Measurements from ENCODE around the gene GOLGA6A.

Gene GOLGA6A

DNA sequence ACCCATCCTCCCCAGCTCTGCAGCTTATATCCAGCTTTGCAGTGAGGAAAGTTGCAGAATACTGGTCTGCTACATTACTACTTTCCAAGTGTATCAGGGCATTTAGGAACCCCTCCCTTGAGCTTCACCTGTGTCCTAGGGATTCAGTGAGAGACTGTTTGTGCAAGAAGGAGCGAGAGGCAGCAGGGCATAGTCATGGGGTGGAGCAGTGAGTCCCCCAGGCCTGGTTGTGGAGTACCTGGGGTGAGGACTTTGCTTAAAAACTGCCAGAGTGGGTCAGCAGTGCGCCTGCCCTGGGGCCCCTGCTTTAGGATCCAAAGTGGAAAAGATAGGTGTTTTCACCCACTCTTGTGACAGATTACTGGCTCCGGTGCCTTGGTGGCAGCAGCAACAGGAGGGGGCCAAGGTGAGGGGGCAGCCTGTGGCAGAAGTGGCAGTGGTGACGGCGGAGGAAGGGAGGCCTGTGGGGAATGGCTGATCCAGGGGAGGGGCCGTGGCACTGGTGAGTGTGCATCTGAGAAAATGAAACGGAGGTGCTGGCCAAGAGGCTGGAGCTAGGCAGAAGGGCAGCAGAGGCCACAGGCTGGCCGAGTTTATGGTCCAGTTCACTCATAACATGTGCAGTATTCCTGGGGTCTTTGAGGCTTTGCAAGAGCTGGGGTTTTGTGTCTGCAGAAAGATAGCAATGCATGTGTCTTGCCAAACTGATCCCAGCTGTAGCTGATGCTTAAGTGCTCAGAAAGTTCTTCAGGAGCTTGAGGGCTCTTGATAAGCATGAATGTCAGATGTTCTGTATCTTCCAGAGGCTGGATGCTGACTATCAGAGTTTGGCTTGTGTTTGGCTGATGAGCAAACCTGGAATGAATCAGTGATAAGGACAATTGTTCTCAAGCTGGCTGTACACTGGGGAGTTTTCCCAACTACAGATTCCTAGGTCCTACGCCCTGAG is 43.4 kb downstream of the GOLGA6A start:
- Histone ChIP-seq H3K27me3 (ENCODE audit: insufficient read depth, low read length, poor library complexity, severe bottlenecking) (no peaks in the 10 kb centered on the region), H3K4me3 (ENCODE audit: low read length, poor library complexity, severe bottlenecking) (no peak overlapping the region), H3K36me3 (ENCODE audit: insufficient read depth, low read length) (peaks cover 41% of the 10 kb centered on the region; the same call in 1 of the 2 replicates), H2AFZ (ENCODE audit: low read length) (no peak overlapping the region), H3K9me2 (replicated peaks; ENCODE audit: low read depth, low read length) (no peaks in the 10 kb centered on the region), H3F3A (ENCODE audit: low read depth) (no peaks in the 10 kb centered on the region), H3K4me2 (ENCODE audit: low read depth, low read length, poor library complexity, severe bottlenecking) (no peak overlapping the region), H3K9me3 (ENCODE audit: insufficient read depth, low read depth, low read length) (no peaks in the 10 kb centered on the region), H4K20me1 (ENCODE audit: insufficient read depth, low read length, poor library complexity, severe bottlenecking) (no peaks in the 10 kb centered on the region), H3K79me2 (ENCODE audit: insufficient read depth, low read length) (no peaks in the 10 kb centered on the region), H3K4me1 (ENCODE audit: insufficient read depth, low read length, poor library complexity, severe bottlenecking) (no peaks in the 10 kb centered on the region), H3K9ac (ENCODE audit: low read depth, low read length, poor library complexity, severe bottlenecking) (no peak overlapping the region)
- TF ChIP-seq CTCF (conservative IDR thresholded peaks at IDR 0.05; ENCODE audit: low read length) (no peak), EZH2phosphoT487 (IDR thresholded peaks at IDR 0.05; ENCODE audit: borderline replicate concordance) (no peak)

GRCh38 chr15:74037171-74038117 is 44.9 kb downstream of the GOLGA6A start:
- Histone ChIP-seq H3K4me1 (ENCODE audit: insufficient read depth, low read length, poor library complexity, severe bottlenecking) (peaks cover 6% of the 10 kb centered on the region), H2AFZ (ENCODE audit: low read length) (no peak overlapping the region), H3K4me2 (ENCODE audit: low read depth, low read length, poor library complexity, severe bottlenecking) (no peak overlapping the region), H3K9me3 (ENCODE audit: insufficient read depth, low read depth, low read length) (no peaks in the 10 kb centered on the region), H3K79me2 (ENCODE audit: insufficient read depth, low read length) (no peaks in the 10 kb centered on the region), H3K27me3 (ENCODE audit: insufficient read depth, low read length, poor library complexity, severe bottlenecking) (no peaks in the 10 kb centered on the region), H3K9ac (ENCODE audit: low read depth, low read length, poor library complexity, severe bottlenecking) (no peak overlapping the region), H3K9me2 (replicated peaks; ENCODE audit: low read depth, low read length) (no peaks in the 10 kb centered on the region), H3K4me3 (ENCODE audit: low read length, poor library complexity, severe bottlenecking) (no peak overlapping the region), H3F3A (ENCODE audit: low read depth) (no peaks in the 10 kb centered on the region), H4K20me1 (ENCODE audit: insufficient read depth, low read length, poor library complexity, severe bottlenecking) (no peaks in the 10 kb centered on the region), H3K36me3 (ENCODE audit: insufficient read depth, low read length) (peaks cover 56% of the 10 kb centered on the region; the same call in 1 of the 2 replicates)
- TF ChIP-seq EZH2phosphoT487 (IDR thresholded peaks at IDR 0.05; ENCODE audit: borderline replicate concordance) (no peak), CTCF (conservative IDR thresholded peaks at IDR 0.05; ENCODE audit: low read length) (no peak)

- Histone ChIP-seq H3K9me3 (ENCODE audit: insufficient read depth, low read depth, low read length) (no peaks in the 10 kb centered on the region), H3K79me2 (ENCODE audit: insufficient read depth, low read length) (no peaks in the 10 kb centered on the region), H3K9ac (ENCODE audit: low read depth, low read length, poor library complexity, severe bottlenecking) (no peak overlapping the region), H4K20me1 (ENCODE audit: insufficient read depth, low read length, poor library complexity, severe bottlenecking) (no peaks in the 10 kb centered on the region), H3K9me2 (replicated peaks; ENCODE audit: low read depth, low read length) (no peaks in the 10 kb centered on the region), H3K4me3 (ENCODE audit: low read length, poor library complexity, severe bottlenecking) (no peak overlapping the region), H3K4me2 (ENCODE audit: low read depth, low read length, poor library complexity, severe bottlenecking) (no peak overlapping the region), H3K4me1 (ENCODE audit: insufficient read depth, low read length, poor library complexity, severe bottlenecking) (peaks cover 10% of the 10 kb centered on the region), H3F3A (ENCODE audit: low read depth) (no peaks in the 10 kb centered on the region), H3K36me3 (ENCODE audit: insufficient read depth, low read length) (peaks cover 64% of the 10 kb centered on the region; the same call in 1 of the 2 replicates), H3K27me3 (ENCODE audit: insufficient read depth, low read length, poor library complexity, severe bottlenecking) (no peaks in the 10 kb centered on the region), H2AFZ (ENCODE audit: low read length) (no peak overlapping the region)
- TF ChIP-seq CTCF (conservative IDR thresholded peaks at IDR 0.05; ENCODE audit: low read length) (peak; percentile 47), EZH2phosphoT487 (IDR thresholded peaks at IDR 0.05; ENCODE audit: borderline replicate concordance) (no peak)
Measured at GRCh38 chr15:74036271-74037170, 45.8 kb downstream of the GOLGA6A start.

Measured in Loucy (cell line).